IPS DF 4.7 (cell line): ENCODE results near the gene NDUFA11.

ENCODE experiments used
- DNase-seq: peaks from one replicate; pipeline ENCODE4 v3.0.0-alpha.2; 2013; ENCODE audit warnings: low spot score; ENCODE audit errors: extremely low read depth

The NDUFA11 gene

DNA sequence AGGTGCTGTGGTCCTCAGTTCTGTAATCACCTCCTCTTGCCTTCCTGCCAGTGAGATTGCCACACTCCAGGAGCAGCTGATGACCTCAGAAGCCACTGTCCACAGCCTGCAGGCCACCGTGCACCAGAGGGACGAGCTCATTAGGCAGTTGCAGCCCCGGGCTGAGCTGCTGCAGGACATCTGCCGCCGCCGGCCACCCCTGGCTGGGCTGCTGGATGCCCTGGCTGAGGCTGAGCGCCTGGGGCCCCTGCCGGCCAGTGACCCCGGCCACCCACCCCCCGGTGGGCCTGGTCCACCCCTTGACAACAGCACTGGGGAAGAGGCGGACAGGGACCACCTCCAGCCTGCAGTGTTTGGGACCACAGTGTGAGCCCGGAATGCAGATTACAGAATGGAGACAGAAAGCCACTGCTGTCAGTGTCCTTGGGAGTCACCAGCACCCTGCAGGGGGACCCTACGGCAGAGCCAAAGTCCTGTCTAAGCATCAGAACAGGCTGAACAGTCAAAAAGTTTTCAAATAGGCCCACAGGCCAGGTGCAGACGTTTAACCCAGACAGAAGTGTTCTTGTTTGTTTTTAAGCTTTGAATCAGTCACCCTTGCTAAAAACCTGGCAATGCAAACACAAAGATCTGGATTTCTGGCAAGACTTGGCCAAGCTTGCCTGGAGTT, 5.3 kb upstream of the NDUFA11 start:
- DNase-seq, result no peak

DNA sequence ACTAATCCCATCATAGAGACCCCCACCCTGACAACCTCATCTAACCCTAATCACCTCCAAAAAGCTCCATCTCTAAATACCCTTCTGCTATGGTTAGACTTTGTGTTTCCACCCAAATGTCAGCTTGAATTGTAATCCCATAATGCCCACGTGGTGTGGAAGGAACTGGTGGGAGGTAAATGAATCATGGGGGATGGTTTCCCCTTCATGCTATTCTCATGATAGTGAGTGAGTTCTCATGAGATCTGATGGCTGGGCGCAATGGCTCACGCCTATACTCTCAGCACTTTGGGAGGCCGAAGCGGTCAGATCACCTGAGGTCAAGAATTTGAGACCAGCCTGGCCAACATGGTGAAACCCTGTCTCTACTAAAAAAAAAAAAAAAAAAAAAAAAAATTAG, 3.7 kb upstream of the NDUFA11 start:
- no peak for DNase-seq

DNA sequence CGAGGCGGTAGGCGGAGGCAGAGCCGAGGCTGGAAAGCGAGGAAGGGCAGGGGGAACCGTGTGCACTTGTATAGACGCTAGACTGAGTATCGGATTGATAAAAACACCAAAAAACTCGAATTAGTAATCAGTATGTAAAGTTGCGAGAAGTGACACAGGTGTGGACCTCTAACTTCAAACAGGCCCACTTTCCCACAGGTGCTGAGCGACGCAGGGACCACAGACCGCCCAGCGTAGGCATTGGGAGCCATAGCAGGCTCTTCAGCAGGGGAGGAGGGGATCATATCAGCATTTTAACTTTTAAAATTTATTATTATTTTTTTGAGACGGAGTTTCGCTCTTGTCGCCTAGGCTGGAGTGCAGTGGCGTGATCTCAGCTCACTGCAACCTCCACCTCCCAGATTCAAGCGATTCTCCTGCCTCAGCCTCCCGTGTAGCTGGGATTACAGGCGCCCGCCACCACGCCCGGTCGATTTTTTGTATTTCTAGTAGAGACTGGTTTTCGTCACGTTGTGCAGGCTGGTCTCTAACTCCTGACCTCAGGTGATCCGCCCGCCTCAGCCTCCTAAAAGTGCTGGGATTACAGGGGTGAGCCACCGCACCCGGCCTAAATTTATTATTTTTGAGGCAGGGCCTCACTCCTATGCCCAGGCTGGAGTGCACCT, 1.7 kb upstream of the NDUFA11 start:
- DNase-seq, result no peak

DNA sequence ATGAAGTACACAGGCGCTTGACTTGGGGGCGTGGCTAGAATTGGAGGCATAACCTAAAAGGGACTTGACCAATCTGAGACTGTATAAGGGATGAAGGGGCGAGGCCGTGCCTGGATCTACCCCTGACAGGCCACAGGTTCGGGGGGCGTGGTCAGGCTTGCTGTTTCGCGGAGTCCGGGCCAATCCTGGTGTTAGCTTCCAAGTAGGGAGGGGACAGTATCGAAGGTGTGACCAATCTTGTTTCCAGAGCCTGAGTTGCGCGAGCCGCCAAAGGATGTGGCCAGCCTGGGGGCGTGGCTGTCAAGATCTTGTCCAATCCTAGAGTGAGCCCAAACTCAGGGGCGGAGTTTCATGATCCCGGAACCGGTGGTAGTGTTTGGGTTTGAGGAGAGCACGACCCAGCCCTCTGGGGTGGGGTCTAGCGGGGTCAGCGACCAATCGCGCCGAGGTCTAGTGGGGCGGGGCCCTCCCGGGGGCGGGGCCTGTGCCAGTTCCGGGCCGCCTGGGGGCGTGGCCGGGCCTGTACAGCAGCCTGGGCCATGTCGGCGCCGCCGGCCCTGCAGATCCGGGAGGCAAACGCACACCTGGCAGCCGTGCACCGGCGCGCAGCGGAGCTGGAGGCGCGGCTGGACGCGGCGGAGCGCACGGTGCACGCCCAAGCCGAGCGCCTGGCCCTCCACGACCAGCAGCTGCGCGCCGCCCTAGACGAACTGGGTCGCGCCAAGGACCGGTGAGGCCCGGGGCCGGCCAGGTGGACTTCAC, 943 bp upstream of the NDUFA11 start, which contains the start of gene VMAC:
VMAC (plus strand) TSS at position 521 of the 762 bp plus-strand sequence; CDS start at position 540, 19 bp downstream.
- DNase-seq, result peak; percentile 99

DNA sequence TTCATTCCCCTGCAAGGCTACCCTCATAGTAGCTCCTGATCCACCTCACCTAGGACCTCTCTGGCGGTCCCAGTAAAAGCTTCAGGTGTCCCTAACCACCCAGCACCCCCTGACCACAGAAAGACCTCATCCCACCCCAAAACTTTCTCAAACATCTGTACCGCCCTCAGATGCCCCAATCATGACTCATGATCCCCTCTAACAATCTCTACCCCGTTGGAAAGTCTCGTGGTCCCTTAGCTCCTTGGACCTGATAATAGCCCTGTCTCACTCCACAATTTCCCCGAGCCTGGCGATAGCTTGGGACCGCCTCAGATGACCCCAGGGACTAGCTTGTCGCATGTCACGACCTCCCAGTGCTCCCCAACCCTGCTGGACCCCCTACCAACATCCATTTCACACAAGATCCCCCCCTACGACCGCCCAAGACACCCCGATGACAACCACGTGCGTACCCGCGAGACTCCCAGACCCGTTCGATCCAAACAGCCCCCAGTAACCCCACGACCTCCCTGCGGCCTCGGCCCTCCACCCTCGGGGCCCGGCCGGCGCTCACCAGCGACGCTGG, 450 bp downstream of the NDUFA11 start:
- no peak for DNase-seq

DNA sequence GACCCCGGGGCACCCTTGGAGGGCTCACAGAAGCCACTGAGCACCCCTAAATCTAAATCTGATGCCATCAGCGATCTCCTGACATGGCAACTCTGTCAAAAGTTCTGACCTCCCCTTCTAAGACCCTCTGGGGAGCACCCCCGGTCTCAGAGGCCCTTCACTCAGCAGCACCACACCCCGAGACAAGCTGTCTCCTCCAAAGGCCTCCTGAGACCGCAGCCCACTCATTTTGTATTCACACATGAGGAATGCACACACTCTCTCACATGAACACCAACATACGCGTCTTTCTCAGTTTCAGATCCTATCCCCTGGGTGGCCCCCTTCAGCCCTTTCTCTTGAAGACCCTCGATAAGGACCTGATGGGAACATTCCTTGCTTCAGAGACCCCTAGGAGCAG, 2.6 kb downstream of the NDUFA11 start:
- no peak for DNase-seq

DNA sequence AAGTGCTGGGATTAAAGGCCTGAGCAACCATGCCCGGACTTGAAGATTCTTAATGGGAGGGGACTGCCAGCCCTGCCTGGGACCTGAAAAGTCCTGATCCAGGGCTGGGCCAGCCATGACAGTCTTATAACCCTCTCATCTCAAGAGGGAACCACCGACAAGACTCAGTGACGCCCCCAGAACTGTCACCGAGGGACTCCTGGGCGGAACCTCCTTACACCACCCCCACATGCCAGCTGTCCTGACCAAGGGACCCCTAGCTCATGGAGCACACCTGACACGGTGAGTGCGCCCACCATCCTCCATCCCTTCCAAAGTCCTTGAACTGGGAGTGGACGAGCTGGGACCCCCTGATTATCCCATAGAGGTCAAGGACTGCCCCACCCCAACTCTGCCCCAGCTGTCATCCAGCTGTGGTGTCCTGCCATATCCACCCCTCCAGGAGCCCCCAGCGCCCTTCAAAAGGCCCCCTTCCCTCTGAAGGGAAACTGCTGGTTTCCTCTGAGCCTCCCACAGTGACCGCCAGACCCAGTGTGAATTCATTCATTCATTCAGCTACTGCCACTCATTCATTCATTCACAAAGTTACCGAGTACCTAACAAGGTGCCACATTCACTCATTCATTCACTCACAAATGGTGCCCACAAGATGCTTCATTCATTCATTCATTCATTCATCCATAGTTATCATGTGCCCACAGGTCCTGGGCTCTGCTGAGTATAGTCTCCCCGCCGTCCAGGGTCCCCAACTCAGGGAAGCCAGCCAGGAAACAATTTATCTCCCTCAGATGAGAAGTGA, 3.7 kb downstream of the NDUFA11 start:
- no peak for DNase-seq

DNA sequence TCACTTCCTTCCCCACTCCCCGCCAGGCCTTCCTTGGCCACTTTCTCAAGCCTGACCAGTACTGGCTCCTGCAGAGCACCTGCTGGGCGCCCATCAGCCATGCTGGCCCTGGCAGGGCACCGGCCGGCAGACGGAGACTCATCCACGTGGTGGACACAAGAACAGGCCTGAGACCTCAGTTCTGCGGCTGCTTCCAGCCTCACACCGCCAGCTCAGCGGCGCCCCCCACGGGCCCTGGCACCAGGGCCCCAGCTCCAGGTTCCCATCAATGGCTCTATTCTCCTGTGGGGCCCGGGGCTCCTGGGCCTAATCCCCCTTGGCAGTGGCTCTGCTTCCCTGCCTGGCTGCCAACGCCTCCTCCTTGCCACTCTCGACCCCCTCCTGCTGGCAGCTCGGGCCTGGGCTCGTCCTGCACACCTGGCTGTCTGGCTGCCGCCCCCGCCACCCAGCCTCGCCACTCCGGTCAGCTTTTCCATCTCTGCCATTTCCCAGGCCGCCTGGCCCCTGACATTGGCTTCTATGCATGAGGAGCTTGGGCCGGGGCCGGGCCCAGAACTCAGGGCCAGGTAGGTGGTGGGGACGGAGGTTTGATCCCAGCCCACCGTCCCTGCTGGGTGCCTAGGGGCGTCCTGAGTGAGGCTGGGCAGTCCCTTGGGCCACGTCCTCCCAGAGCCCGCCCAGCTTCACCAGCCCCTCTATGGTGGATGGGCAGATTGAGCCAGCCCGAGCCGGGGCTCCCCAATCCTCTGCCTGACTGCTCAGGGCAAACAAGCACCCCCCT, 6.2 kb downstream of the NDUFA11 start:
- no peak for DNase-seq

DNA sequence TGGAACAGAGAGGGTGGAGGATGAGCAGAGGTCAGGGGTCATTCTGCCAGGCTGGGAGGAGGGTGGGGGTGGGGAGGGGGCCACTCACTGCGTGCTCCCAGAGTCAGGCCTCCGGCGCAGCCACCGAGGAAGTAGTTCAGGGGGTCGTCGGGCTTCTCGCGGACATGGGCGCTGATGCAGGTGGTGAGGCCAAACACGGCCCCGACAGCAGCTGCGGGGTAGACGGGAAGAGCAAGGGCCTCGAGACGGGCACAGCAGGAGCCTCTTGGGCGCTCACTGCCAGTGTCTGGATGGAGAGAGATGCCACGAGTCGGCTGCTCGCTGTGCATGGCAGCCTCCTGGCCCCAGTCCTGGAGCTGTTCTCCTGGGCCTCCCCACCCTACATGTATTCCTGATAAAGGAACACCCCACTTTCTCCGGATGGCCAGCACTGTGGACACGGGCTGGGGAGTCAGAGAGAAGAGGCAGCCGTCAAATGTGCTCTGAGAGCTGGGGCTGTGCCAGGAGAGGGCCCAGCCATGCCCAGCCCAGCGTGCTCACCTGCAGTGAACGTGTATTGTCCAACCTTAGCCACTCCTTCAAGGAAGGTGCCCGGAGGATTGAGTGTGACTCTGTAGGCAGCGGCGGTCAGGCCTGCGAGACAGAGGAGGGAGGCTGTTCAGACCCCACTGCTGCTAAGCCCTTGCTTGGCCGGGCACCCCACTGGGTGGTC, 7.1 kb downstream of the NDUFA11 start:
- DNase-seq, result no peak

DNA sequence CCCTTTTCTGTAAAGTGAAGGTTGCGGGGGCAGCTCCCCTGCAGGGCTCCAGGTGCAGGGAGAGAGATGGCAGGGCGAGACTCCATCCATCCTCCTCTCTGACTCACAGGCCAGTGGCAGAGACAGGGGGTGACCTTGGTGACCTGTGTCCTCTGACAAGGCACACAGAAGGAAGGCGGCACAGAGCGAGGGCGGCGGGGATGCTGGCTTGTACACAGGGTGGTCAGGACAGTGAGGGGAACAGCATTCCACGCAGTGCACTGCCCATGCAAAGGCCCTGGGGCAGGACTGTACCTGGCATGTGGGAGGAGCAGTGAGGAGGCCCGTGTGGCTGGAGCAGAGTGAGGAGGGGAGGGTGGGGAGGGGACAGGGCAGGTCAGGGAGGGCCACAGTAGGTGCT, 7.7 kb downstream of the NDUFA11 start:
- no peak for DNase-seq

DNA sequence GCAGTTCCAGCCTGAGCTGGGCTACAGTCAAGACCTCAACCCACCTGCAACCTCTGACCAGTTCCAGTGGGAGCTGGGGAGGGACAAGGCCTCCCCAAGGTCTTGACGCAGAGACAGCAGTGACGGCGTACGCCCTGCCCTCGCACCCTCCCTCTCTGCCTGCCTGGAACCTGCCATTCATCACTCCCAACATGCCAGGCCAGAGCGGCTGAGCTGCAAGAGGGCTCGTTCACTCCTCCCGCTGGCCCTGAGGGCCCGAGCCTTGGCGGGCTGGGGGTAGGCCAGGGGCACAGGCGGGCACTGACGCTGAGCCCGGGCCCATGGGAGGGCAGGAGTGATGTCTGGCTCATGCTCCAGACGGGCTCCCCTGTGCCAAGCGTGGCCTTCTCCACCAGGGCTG, 8.2 kb downstream of the NDUFA11 start:
- DNase-seq, result no peak

DNA sequence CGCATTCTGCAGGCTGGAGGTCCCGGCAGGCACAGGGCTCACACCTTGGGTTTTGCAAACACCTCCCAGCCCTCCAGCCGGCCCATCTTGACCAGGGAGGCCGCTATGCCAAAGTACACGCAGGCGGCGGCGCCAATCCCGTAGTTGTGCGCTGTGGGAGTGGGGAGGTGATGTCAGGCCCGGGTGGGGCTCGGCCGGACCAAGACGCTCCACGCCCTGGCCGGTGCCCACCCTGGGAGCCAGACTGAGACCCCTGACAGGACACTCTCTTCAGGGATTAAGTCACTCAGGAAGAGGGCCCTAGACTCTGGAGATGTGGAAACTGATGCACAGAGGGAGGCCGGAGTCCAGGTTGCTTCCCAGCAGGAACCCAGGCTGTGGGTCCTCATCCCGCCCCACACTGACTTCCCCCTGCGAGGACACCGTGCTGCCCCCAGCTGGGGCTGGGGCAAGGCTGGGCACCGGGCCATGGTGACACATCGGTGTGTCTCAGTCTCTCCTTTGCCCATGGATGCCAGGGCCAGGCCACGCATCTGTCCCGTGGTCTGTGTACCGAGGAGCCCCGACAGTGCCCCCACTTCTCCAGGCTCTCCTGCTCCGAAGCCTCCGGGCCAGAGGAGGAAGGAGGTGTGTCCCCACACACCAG, 8.8 kb downstream of the NDUFA11 start:
- DNase-seq, result no peak

DNA sequence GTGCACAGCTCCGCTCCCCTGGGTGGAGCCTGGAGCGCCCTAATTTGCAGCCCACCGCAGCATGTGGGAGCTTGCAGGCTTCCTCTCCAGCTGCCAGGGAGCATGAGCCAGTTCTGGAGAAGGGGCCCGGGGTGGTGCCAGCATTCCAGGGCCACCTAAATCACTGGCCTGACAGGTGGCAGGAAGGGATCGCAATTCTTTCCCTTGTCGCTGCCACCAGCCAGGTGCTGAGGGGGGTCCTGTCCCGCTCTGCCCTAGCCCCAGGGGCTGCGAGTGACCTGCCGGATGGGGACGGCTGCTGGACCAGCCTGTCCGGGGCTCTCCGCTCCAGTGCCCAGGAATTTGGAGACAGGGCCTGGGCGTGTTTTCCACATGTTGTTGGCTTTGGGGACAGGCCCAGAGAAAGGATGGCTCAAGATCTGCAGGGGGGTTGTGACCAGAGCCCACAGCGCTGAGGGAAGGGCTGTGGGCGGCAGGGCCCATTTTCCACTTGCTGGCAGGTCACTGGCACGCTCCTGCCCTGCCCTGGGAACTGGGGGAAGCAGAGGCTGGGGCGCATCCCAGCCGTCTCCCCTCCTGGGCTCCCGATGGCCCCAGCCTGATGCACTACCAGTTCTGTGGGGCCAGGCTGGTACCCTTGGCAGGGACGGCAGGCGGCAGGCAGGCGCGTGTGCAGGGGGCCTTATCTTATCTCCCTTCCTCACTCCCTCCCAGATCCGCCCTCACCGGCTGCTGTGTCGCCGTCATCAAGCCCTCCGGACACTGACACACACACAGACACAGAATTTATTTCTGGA, 9.5 kb downstream of the NDUFA11 start:
- no peak for DNase-seq

DNA sequence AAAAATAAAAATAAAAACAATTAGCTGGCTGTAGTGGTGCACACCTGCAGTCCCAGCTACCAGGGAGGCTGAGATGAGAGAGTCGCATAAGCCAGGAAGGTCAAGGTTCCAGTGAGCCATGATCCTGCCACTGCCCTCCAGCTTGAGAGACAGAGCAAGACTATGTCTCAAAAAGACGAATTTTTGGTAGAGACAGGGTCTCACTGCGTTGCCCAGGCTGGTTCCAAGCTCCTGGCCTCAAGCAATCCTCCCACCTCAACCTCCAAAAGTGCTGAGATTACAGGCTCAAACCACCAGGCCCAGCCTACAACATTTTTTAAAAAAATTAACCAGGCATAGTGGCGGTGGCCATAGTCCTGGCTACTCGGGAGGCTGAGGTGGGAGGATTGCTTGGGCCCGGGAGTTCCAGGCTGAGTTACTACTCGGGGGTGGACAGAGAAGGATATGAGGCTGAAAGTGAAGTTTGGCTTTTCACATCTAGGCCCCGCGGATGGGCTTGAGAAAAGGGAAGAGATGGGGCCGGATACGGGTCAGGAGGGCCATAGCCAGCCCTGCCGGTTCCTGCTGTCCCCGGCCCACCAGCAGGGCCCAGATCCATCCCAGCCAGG, 10.2 kb downstream of the NDUFA11 start:
- no peak for DNase-seq

DNA sequence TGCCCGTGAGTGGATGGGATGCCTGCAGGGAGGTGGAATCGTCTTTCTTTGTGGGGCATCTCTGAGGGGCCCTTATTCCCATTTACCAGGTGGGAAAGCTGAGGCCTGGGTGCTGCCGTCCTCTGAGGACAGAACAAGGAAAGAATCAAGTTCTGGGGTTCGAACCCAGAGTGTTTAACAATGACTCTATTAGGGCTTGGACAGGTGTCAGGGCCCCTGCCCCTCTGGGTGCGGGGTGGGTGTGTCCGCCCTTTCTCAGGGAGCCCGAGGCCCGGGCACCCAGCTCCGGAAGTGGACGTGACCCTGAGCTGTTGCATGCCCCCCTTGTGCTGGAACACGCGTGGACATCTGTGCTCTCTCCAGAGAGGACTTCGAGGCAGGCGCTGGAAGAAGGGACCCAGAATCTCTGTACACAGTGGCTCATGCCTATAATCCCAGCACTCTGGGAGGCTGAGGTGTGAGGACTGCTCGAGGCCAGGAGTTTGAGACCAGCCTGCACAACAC, 10.8 kb downstream of the NDUFA11 start:
- DNase-seq, result no peak

DNA sequence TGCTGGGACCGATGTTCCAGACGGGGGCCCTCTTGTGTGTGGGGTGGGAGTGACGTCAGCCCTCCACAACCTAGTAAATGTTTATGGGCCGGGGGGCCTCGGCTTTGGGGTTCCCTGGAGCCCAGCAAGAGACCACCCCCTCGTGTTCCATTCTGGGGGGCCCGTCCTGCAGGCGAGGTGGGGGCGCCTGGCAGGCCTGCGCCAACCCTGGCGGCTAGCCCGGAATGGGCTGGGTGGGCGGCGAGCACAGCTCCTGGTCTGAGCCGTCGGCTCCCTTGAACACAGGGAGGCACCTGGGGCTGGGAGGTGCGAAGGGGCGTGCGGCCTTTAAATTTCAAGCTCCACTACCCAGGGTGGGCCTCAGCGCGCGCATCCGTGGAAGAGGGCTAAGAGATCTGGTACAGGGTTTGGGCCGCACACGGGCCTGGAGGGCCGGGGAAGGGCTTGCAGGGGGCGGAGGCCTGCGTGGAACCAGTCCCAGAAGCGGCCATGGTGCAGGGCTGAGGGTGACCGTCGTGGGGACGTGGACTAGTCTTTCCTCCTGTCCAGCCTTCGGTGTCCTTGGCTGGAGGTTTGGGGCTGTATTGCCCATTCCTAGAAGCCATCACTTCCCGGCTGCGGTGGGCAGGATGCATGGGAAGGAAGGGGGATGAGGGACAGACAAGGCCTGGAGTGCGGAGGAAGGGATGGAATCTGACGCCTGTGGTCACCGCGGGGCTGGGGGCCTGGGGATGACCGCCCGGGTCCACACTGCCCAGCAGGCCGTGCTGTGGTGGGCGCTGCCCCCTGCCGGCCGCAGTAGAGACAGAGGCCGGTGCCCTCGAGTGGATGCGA, 11.4 kb downstream of the NDUFA11 start:
- DNase-seq, result no peak

DNA sequence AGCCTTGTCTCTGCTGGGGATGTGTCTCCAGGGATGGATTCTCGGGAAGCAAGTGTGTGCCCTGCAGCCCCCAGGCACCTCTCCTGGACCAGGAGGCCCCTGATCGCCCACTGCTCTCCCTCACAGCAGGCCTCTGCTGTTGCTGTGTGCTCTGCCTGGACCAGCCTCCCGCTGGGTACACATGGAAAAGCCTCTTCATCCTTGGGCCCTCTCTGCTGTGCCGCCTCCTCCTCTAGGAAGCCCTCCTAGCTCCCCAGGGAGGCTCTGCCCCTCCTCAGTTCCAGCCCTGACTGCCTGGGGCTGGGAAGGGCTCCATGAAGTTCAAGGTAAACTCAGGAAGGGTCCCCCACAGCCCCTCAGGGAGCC, 12.0 kb downstream of the NDUFA11 start:
- no peak for DNase-seq
